Measurements from ENCODE around the gene SCNN1B.
A peak's percentile ranks its signal among the peaks of the same experiment; 100 is the strongest.
"Not testable (repeated sequence)": the region's sequence is repeated elsewhere in the genome, so short reads cannot be mapped to it uniquely, and the experiment has no call there.

The SCNN1B gene

GRCh38 chr16:23293016-23293415, 9.1 kb upstream of the SCNN1B start:
- Histone ChIP-seq H3K36me3 (replicated peaks; ENCODE audit: low read depth, low read length) (no peaks in the 10 kb centered on the region), H3K79me2 (ENCODE audit: low read length) (no peaks in the 10 kb centered on the region), H2AFZ (ENCODE audit: low read depth, low read length) (no peak overlapping the region), H3K4me2 (ENCODE audit: low read length) (peak overlapping the region; percentile 84), H3K9ac (ENCODE audit: low read length) (no peak overlapping the region), H3K4me3 (ENCODE audit: low read length) (peak overlapping the region; percentile 67), H3K27me3 (ENCODE audit: low read depth, low read length) (no peaks in the 10 kb centered on the region), H3K9me3 (ENCODE audit: insufficient read depth, low read length) (no peaks in the 10 kb centered on the region), H3K4me1 (ENCODE audit: low read length) (peaks cover 26% of the 10 kb centered on the region), H3K27ac (ENCODE audit: low read length) (no peak overlapping the region), H4K20me1 (ENCODE audit: insufficient read depth, low read length) (no peaks in the 10 kb centered on the region)
- TF ChIP-seq EZH2phosphoT487 (IDR thresholded peaks at IDR 0.05; ENCODE audit: low read depth) = no peak
- no peak for TF ChIP-seq CTCF (IDR thresholded peaks at IDR 0.05; ENCODE audit: low read depth, low read length)

- Histone ChIP-seq H3K4me1 (ENCODE audit: low read length) (peaks cover 16% of the 10 kb centered on the region), H2AFZ (ENCODE audit: low read depth, low read length) (no peak overlapping the region), H3K27me3 (ENCODE audit: low read depth, low read length) (no peaks in the 10 kb centered on the region), H3K36me3 (replicated peaks; ENCODE audit: low read depth, low read length) (no peaks in the 10 kb centered on the region), H3K27ac (ENCODE audit: low read length) (no peak overlapping the region), H4K20me1 (ENCODE audit: insufficient read depth, low read length) (no peaks in the 10 kb centered on the region), H3K9me3 (ENCODE audit: insufficient read depth, low read length) (no peaks in the 10 kb centered on the region), H3K4me3 (ENCODE audit: low read length) (no peak overlapping the region), H3K9ac (ENCODE audit: low read length) (no peak overlapping the region), H3K4me2 (ENCODE audit: low read length) (no peak overlapping the region), H3K79me2 (ENCODE audit: low read length) (no peaks in the 10 kb centered on the region)
- TF ChIP-seq EZH2phosphoT487 (IDR thresholded peaks at IDR 0.05; ENCODE audit: low read depth) = no peak
- no peak for TF ChIP-seq CTCF (IDR thresholded peaks at IDR 0.05; ENCODE audit: low read depth, low read length)
Measured at GRCh38 chr16:23294260-23294659, 7.8 kb upstream of the SCNN1B start.

- Histone ChIP-seq H3K4me3 (ENCODE audit: low read length) (no peak overlapping the region), H3K27ac (ENCODE audit: low read length) (no peak overlapping the region), H3K4me1 (ENCODE audit: low read length) (peaks cover 21% of the 10 kb centered on the region), H3K36me3 (replicated peaks; ENCODE audit: low read depth, low read length) (no peaks in the 10 kb centered on the region), H3K27me3 (ENCODE audit: low read depth, low read length) (peaks cover 8% of the 10 kb centered on the region; the same call in 1 of the 2 replicates), H4K20me1 (ENCODE audit: insufficient read depth, low read length) (no peaks in the 10 kb centered on the region), H3K9ac (ENCODE audit: low read length) (no peak overlapping the region), H2AFZ (ENCODE audit: low read depth, low read length) (peak overlapping the region; percentile 97), H3K79me2 (ENCODE audit: low read length) (no peaks in the 10 kb centered on the region), H3K4me2 (ENCODE audit: low read length) (peak overlapping the region; percentile 50), H3K9me3 (ENCODE audit: insufficient read depth, low read length) (no peaks in the 10 kb centered on the region)
- TF ChIP-seq EZH2phosphoT487 (IDR thresholded peaks at IDR 0.05; ENCODE audit: low read depth) (no peak), CTCF (IDR thresholded peaks at IDR 0.05; ENCODE audit: low read depth, low read length) (peak; percentile 56)
Measured at GRCh38 chr16:23296994-23297393, 5.1 kb upstream of the SCNN1B start.

GRCh38 chr16:23298290-23298915, 3.7 kb upstream of the SCNN1B start:
- Histone ChIP-seq H3K79me2 (ENCODE audit: low read length) (no peaks in the 10 kb centered on the region), H3K9me3 (ENCODE audit: insufficient read depth, low read length) (no peaks in the 10 kb centered on the region), H3K27ac (ENCODE audit: low read length) (no peak overlapping the region), H3K4me3 (ENCODE audit: low read length) (no peak overlapping the region), H3K9ac (ENCODE audit: low read length) (no peak overlapping the region), H4K20me1 (ENCODE audit: insufficient read depth, low read length) (no peaks in the 10 kb centered on the region), H3K36me3 (replicated peaks; ENCODE audit: low read depth, low read length) (no peaks in the 10 kb centered on the region), H3K4me1 (ENCODE audit: low read length) (peaks cover 12% of the 10 kb centered on the region), H3K27me3 (ENCODE audit: low read depth, low read length) (peaks cover 20% of the 10 kb centered on the region), H2AFZ (ENCODE audit: low read depth, low read length) (no peak overlapping the region), H3K4me2 (ENCODE audit: low read length) (no peak overlapping the region)
- TF ChIP-seq EZH2phosphoT487 (IDR thresholded peaks at IDR 0.05; ENCODE audit: low read depth) (no peak), CTCF (IDR thresholded peaks at IDR 0.05; ENCODE audit: low read depth, low read length) (no peak)

- not testable (repeated sequence) for H3K4me3 ChIP-seq (ENCODE audit: low read length); H3K36me3 ChIP-seq (replicated peaks; ENCODE audit: low read depth, low read length); H3K9me3 ChIP-seq (ENCODE audit: insufficient read depth, low read length); H4K20me1 ChIP-seq (ENCODE audit: insufficient read depth, low read length); H3K9ac ChIP-seq (ENCODE audit: low read length); H2AFZ ChIP-seq (ENCODE audit: low read depth, low read length); H3K4me2 ChIP-seq (ENCODE audit: low read length); H3K27ac ChIP-seq (ENCODE audit: low read length); H3K79me2 ChIP-seq (ENCODE audit: low read length); H3K4me1 ChIP-seq (ENCODE audit: low read length)
- H3K27me3 ChIP-seq (ENCODE audit: low read depth, low read length) = peaks cover 21% of the 10 kb centered on the region
Measured at GRCh38 chr16:23299815-23300214, 2.3 kb upstream of the SCNN1B start.

Data from OCI-LY3 (cell line).